Nephron (organoid): ENCODE measurements around the gene CASKIN1.
A peak's percentile ranks its signal among the peaks of the same experiment; 100 is the strongest.

Experiments
- H3K27ac Mint-ChIP-seq, 3 experiments: 2 replicates each; pipeline ENCODE4 v1.8.0; 2020; ENCODE audit warnings: mixed read lengths in 3 of 3, mild to moderate bottlenecking in 2 of 3, moderate library complexity in 1 of 3
- H3K27me3 Mint-ChIP-seq: 2 replicates; pipeline ENCODE4 v1.8.0; 2021; ENCODE audit warnings: low read depth, mild to moderate bottlenecking, moderate library complexity, mixed read lengths
- H3K36me3 Mint-ChIP-seq: 2 replicates; pipeline ENCODE4 v1.8.0; 2020; ENCODE audit warnings: low read depth, mixed read lengths
- H3K4me1 Mint-ChIP-seq: 2 replicates; pipeline ENCODE4 v1.8.0; 2020; ENCODE audit warnings: mixed read lengths
- H3K4me3 Mint-ChIP-seq, 3 experiments: 2 replicates each; pipeline ENCODE4 v1.8.0; 2020; ENCODE audit warnings: mild to moderate bottlenecking in 3 of 3, mixed read lengths in 3 of 3, moderate library complexity in 2 of 3
- H3K9me3 Mint-ChIP-seq: 2 replicates; pipeline ENCODE4 v1.8.0; 2020; ENCODE audit warnings: mixed read lengths
- TF ChIP-seq, protein P1 (sequence below), 3 experiments: fragments of 200-600 bp; sonication (generic); IDR thresholded peaks; one replicate each; pipeline ENCODE4 v1.5.0; 2021; ENCODE audit warnings: antibody characterized with exemption in 3 of 3; ENCODE audit not compliant: unreplicated experiment in 3 of 3

Gene CASKIN1

DNA sequence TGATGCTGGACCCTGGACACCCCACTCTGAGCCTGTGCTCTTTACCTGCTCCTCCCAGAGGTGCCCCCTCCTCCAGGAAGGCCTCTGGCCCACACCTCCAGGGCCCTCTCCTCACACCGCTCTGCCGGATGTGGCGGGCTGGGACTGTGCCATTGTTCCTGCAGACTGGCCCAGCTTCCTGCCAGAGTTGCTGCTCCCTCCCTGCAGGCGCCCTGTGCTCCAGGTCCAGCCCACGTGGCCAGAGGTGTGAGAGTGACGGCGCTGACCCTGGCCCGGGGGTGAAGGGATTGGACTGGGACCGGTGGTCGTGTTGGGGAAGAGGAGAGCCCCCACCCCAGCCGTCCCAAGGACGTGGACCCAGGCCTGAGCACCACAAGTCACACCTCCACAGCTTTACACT, 32.7 kb upstream of the CASKIN1 start:
- TF ChIP-seq, protein P1, sequence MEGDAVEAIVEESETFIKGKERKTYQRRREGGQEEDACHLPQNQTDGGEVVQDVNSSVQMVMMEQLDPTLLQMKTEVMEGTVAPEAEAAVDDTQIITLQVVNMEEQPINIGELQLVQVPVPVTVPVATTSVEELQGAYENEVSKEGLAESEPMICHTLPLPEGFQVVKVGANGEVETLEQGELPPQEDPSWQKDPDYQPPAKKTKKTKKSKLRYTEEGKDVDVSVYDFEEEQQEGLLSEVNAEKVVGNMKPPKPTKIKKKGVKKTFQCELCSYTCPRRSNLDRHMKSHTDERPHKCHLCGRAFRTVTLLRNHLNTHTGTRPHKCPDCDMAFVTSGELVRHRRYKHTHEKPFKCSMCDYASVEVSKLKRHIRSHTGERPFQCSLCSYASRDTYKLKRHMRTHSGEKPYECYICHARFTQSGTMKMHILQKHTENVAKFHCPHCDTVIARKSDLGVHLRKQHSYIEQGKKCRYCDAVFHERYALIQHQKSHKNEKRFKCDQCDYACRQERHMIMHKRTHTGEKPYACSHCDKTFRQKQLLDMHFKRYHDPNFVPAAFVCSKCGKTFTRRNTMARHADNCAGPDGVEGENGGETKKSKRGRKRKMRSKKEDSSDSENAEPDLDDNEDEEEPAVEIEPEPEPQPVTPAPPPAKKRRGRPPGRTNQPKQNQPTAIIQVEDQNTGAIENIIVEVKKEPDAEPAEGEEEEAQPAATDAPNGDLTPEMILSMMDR (IDR thresholded peaks at IDR 0.05; ENCODE audit: unreplicated experiment in 3 of 3), result no peak
- no peaks in the 10 kb centered on the region for H3K4me1 Mint-ChIP-seq
- H3K4me3 Mint-ChIP-seq, result no peak overlapping the region
- no peak overlapping the region for H3K27ac Mint-ChIP-seq
- H3K36me3 Mint-ChIP-seq, result peaks cover 4% of the 10 kb centered on the region
- no peaks in the 10 kb centered on the region for H3K27me3 Mint-ChIP-seq
- H3K9me3 Mint-ChIP-seq, result no peaks in the 10 kb centered on the region

DNA sequence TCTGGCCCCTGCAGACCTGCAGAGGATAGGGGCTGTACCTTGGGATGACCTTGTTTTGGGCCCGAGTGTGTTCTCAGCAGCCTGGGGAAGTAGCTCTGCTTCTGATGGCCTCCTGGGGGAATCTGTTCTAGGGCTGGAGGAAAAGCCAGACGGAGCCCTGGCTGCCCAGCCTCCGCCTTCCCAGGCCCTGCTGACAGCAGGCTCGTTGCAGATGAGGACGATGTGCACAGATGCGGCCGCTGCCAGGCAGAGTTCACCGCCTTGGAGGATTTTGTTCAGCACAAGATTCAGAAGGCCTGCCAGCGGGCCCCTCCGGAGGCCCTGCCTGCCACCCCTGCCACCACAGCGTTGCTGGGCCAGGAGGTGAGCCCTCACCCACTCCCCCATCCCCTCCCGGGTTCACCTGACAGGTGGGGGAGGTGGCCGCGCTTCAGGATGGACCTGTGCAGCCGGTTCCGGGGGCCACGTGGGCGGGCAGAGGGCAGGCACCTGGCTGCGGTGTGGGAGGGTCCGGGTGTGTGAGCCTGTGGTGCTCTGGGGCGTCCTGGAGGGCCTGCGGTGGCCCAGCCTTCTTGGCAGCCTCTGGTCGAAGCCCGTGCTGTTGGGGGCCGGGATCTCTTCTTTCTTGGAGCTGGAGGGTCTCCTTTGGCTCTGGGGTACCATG, 31.9 kb upstream of the CASKIN1 start:
- no peak overlapping the region for H3K27ac Mint-ChIP-seq
- H3K4me3 Mint-ChIP-seq, result no peak overlapping the region
- H3K4me1 Mint-ChIP-seq, result no peaks in the 10 kb centered on the region
- no peaks in the 10 kb centered on the region for H3K9me3 Mint-ChIP-seq
- TF ChIP-seq, protein P1 (IDR thresholded peaks at IDR 0.05; ENCODE audit: unreplicated experiment in 3 of 3), result no peak
- H3K36me3 Mint-ChIP-seq, result peaks cover 4% of the 10 kb centered on the region
- H3K27me3 Mint-ChIP-seq, result no peaks in the 10 kb centered on the region

DNA sequence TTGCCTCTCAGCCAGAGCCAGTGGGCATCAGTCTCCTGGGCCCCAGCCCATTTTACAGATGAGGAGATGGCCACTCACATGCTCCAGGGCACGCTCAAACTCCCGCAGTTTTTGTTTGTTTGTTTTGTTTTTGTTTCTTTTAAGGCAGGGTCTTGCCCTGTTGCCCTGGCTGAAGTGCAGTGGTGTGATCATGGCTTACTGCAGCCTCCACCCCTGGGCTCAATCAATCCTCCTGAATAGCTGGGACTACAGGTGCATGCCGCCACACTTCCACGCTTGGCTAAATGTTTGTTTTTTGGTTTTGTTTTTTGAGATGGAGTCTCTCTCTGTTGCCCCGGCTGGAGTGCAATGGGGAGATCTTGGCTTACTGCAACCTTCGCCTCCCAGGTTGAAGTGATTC, 30.5 kb upstream of the CASKIN1 start:
- H3K9me3 Mint-ChIP-seq, result no peaks in the 10 kb centered on the region
- peak overlapping the region; percentile 42 to 74 (median 59) for H3K4me3 Mint-ChIP-seq
- TF ChIP-seq, protein P1 (IDR thresholded peaks at IDR 0.05; ENCODE audit: unreplicated experiment in 3 of 3), result no peak
- H3K4me1 Mint-ChIP-seq, result no peaks in the 10 kb centered on the region
- no peak overlapping the region for H3K27ac Mint-ChIP-seq
- H3K36me3 Mint-ChIP-seq, result peaks cover 4% of the 10 kb centered on the region
- H3K27me3 Mint-ChIP-seq, result no peaks in the 10 kb centered on the region

DNA sequence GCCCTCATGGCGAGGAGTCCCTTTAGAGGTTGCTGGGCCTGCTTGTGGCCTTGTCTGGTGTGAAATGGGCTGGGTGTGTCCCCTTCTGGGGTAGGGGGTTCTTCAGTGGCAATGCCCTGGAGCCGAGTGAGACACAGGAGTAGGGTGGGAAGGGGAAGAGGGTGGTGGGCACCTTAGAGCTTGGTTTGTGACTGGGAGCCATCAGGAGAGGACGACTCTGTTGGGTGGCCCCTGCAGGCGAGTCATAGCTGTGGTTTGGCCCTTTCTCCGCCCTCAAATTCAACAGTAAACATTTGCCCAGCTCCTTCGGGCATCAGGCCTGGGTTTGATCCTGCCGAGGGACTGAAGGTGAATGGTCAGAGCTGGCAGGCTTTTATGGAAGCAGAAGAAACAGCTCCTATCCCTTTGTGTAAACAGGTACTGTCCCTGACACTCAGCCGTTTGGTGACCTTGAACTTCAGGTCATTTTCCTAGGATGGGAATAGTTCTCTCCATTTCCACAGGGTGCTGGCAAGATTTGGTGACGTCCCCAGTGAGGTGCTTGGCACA, 29.9 kb upstream of the CASKIN1 start:
- Mint-ChIP-seq H3K4me3 (peak overlapping the region; percentile 42 to 74 (median 72)), H3K36me3 (peaks cover 4% of the 10 kb centered on the region), H3K27ac (no peak overlapping the region), H3K9me3 (no peaks in the 10 kb centered on the region), H3K27me3 (no peaks in the 10 kb centered on the region), H3K4me1 (no peaks in the 10 kb centered on the region)
- TF ChIP-seq, protein P1 (IDR thresholded peaks at IDR 0.05; ENCODE audit: unreplicated experiment in 3 of 3), result no peak

DNA sequence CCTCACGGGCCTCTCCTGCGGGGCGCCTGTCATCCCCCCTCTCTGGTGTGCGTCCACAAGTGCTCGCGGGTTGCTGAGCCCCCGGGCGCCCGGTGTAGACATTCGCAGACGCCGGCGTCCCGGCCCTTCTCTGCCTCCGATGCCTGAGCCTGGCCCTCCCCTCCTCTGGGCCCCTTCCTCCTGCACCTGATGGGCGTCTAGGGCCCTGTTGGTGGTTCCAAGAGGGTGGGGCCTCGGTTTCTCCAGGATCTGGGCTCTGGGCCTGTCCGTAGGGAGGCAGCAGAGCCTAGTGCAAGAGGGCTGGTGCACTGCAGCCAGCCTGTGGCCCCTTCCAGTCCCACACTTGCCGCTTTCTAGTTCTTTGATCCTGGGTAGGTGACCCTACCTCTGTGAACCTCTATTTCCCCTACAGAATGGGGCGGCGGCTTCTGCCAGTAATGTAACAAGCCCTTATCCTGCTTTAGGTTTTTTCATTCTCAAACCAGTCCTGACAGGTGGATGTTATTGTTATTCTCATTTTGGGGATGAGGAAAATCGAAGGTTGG, 27.6 kb upstream of the CASKIN1 start:
- no peaks in the 10 kb centered on the region for H3K4me1 Mint-ChIP-seq
- H3K36me3 Mint-ChIP-seq, result no peaks in the 10 kb centered on the region
- H3K27ac Mint-ChIP-seq, result peak overlapping the region in 2 of 3 experiments; percentile 60 to 81
- no peaks in the 10 kb centered on the region for H3K27me3 Mint-ChIP-seq
- peak overlapping the region; percentile 86 to 87 (median 87) for H3K4me3 Mint-ChIP-seq
- TF ChIP-seq, protein P1 (IDR thresholded peaks at IDR 0.05; ENCODE audit: unreplicated experiment in 3 of 3), result no peak
- no peaks in the 10 kb centered on the region for H3K9me3 Mint-ChIP-seq
